Adipose tissue (tissue), 3 donors: Measurements from ENCODE around the gene NFATC3. TPM values are rescaled to one million over a fixed set of nuclear protein-coding genes. Genes with fewer than 3 reads are reported as not detected.
"Not testable (repeated sequence)": the region's sequence is repeated elsewhere in the genome, so short reads cannot be mapped to it uniquely, and the experiment has no call there.

Experiments used
- H3K27ac ChIP-seq: one replicate; pipeline ENCODE4 v1.5.1; 2013; ENCODE audit warnings: low read depth, low read length
- WGBS, 3 donors: extraction: QIAGEN DNeasy Blood & Tissue Kit; methylation state at CpG; one replicate each; pipeline ENCODE4 v1.1.7; 2013; 5-methylcytosine and 5-hydroxymethylcytosine counted together
- polyA plus RNA-seq, 3 donors: library from polyadenylated mRNA; stranded (reverse); fragments of 200-250 nt; gene quantifications; one replicate each; pipeline ENCODE4 v1.2.3, GENCODE V29; 2013
- donor health status: healthy with polysubstance abuse.
- donor health status: Bipolar disorder and iron deficiency.
- donor health status: healthy.

The NFATC3 gene
- polyA plus RNA-seq, 3 donors, result 5.9 to 12.5 (median 11.2) TPM

GRCh38 chr16:68084504-68085258 is 489 bp upstream of the NFATC3 start:
- 1 to 23% (median 2%) methylated on average over 38 to 45 of the region's 45 CpGs for WGBS, 3 donors
- H3K27ac ChIP-seq, result peak overlapping the region; percentile 56

- no peak overlapping the region for H3K27ac ChIP-seq
- 1 to 12% (median 1%) methylated on average over 6 of the region's 6 CpGs for WGBS, 3 donors
Observed at GRCh38 chr16:68086336-68086841, 1.2 kb downstream of the NFATC3 start.

DNA sequence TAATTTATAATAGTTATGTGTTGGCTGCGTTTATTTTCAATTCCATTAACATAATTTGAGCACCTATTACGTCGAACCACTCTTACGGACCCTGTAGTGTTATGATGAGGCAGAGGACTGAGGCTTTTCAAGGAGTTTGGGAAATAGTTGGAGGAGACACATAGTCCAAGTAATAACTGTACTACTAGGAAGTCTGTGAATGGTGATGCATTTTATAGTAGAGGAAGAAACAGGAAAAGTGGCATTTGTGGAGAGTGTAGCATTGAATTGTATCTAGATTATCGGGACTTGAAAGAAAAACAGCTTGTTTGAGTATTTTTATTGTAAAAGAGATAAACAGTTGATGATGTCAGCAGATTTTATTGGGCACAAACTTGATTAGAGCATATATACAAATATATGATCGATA is 1.7 kb downstream of the NFATC3 start:
- no peak overlapping the region for H3K27ac ChIP-seq
- WGBS, 3 donors, result 8 to 32% (median 8%) methylated on average over 6 of the region's 6 CpGs

DNA sequence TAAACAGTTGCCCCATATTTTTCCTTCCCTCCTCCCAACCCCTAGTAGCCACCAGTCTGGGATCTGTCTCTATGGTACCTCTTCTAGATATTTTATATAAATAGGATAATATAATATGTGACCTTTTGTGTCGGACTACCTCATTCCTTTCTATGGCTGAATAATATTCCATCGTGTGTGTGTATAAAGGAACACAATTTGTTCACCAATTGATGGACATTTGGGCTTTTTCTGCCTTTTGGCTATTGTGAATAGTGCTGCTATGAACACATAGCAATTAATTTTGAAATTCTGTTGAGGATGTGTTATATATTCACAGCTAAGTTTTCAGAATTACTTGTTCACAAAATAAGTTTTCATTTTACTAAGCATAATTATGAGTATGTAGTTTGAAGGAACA is 2.5 kb downstream of the NFATC3 start:
- WGBS, 3 donors, result 72 to 84% (median 79%) methylated on average over 2 of the region's 2 CpGs
- H3K27ac ChIP-seq, result no peak overlapping the region

GRCh38 chr16:68088130-68088972 is 3.2 kb downstream of the NFATC3 start:
- WGBS, 3 donors, result 83 to 89% (median 87%) methylated on average over 9 of the region's 9 CpGs
- H3K27ac ChIP-seq, result no peak overlapping the region

GRCh38 chr16:68089067-68089466 is 3.9 kb downstream of the NFATC3 start:
- 63 to 85% (median 84%) methylated on average over 4 of the region's 4 CpGs for WGBS, 3 donors
- no peak overlapping the region for H3K27ac ChIP-seq

DNA sequence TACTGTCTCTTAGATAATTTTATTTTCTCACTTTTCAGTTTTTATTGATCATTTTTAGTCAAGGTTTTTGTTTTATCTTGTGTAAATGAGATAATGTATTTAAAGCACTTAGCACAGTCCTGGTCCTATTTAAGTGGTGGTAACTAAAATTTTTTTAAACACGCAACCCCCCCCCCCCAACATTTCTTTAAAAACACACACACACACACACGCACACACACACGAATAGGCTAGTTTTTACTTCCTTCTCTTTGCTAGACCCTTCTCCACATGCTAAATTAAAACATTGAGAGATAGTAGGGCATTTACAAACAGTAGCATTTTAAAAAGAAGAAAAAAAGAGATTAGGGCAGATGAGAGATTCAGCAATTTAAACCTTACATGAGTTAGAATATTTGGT is 5.0 kb downstream of the NFATC3 start:
- 20 to 36% (median 35%) methylated on average over 3 of the region's 3 CpGs for WGBS, 3 donors
- H3K27ac ChIP-seq, result no peak overlapping the region

DNA sequence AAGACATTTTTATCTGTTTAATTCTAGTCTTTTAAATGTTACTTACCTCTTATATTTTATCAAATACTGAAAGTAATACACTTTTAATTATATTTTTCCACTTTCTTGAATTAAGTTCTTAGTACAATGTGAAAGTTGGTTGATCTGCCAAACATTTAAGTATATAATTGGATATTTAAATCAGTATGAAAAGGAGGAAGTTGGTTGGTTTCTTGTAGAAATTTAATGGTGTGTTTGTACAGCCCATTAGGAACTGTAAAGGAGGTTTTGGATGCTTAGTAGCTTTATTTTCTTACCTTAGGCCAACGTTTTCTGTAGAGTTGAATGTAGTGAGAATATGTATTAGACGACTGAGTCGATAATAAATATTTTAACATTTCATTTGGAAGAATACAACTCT is 5.4 kb downstream of the NFATC3 start:
- H3K27ac ChIP-seq, result no peak overlapping the region
- 47 to 68% (median 51%) methylated on average over 3 of the region's 3 CpGs for WGBS, 3 donors

DNA sequence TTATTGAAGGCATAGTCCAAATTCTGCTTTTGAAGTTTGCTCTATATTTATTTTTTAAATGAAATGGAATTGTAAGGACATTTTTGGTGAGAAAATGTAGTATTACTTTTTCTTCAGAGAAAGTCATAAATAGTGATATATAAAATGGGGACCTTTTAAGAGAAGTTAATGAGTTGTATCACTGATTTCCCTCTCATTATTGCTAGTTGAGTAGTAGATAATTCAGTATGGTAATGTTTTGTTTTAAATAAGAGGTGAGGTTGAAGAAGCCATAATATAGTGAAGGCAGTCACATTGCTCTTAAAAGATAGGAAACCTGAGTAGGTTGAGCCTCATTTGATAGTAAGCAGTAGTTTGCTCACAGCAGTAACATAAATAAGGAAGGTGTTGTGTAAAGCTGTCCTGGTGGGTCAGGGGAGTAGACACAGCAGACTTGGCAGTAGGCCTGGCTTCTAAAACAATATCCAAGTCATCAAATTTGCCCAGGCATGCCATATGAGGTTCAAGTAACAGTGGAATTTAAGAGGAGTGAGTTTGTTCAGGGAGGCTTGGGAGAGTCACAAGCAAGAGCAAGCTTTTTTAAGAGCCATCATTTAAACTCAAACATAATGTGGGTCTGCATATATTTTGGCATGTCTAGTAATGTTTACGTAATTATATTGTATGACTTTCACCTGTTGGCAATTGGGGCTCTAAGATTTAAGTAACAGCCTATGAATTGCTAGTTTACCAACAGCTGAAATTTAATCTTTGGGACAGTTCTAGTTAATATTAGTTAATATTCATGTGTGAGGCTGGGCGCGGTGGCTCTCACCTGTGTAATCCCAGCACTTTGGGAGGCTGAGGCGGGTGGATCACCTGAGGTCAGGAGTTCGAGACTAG is 6.5 kb downstream of the NFATC3 start:
- 93 to 95% (median 95%) methylated on average over 5 of the region's 5 CpGs for WGBS, 3 donors
- H3K27ac ChIP-seq, result no peak overlapping the region

- H3K27ac ChIP-seq, result not testable (repeated sequence)
- WGBS, 3 donors, result 93 to 95% (median 94%) methylated on average over 10 of the region's 10 CpGs
Observed at GRCh38 chr16:68092275-68092674, 7.1 kb downstream of the NFATC3 start.

- 75 to 88% (median 82%) methylated on average over 5 of the region's 5 CpGs for WGBS, 3 donors
- no peak overlapping the region for H3K27ac ChIP-seq
Observed at GRCh38 chr16:68093816-68094613, 8.8 kb downstream of the NFATC3 start.

DNA sequence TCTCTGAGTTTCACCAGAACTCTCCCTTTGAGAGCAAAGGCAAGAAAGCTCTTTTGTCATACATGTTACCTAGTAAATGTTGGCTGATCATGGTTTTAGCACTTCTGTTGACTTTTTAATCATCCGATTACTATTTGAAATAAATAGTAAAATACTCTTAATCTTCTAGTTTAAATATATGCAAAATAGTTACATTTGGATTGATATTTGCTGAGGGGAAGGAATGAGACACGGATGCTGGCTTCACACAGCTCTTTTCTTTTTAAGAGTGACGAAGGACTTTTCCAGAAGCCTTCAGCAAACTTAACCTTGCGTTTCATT is 9.4 kb downstream of the NFATC3 start:
- 86 to 93% (median 90%) methylated on average over 4 of the region's 4 CpGs for WGBS, 3 donors
- H3K27ac ChIP-seq, result no peak overlapping the region

GRCh38 chr16:68096491-68096890 is 11.3 kb downstream of the NFATC3 start:
- WGBS, 3 donors, result 95 to 100% (median 97%) methylated on average over 2 of the region's 2 CpGs
- no peak overlapping the region for H3K27ac ChIP-seq

DNA sequence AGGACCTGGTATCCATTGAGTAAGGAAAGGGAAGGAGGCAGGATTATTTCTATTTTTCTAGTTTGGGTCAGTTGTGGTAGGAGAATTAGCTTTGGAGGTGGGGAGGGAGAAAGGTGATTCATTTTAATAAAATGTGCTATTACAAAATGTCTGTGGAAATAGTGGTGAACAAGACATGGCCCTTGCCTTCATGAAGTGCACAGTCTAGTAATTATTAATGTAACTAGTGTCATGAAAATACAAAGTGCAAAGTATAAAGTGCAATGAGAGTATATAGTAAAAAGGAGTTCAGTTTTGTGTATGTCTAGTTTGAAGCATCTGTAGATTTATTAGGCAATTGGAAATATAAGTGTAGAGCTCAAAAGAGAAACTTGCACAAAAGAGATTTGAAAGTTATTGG is 11.9 kb downstream of the NFATC3 start:
- no peak overlapping the region for H3K27ac ChIP-seq

GRCh38 chr16:68097895-68098294 is 12.7 kb downstream of the NFATC3 start:
- 95 to 96% (median 96%) methylated on average over 3 of the region's 3 CpGs for WGBS, 3 donors
- H3K27ac ChIP-seq, result no peak overlapping the region

DNA sequence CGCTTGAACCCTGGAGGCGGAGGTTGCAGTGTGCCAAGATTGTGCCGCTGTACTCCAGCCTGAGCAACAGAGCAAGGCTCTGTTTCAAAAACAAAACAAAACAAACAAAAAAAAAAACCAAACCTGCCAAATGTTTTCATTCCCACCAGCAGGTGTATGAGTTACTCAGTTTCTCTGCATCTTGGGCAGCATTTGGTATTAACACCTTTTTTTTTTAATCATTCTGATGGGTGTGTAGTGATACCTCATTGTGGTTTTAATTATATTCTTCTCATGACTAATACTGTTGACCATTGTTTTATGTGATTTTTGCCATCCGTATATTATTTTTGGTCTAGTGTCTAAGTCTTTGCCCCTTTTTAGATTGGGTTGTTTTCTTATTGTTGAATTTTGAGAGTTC is 15.3 kb downstream of the NFATC3 start:
- WGBS, 3 donors, result 67 to 92% (median 92%) methylated on average over 4 of the region's 4 CpGs
- H3K27ac ChIP-seq, result no peak overlapping the region

DNA sequence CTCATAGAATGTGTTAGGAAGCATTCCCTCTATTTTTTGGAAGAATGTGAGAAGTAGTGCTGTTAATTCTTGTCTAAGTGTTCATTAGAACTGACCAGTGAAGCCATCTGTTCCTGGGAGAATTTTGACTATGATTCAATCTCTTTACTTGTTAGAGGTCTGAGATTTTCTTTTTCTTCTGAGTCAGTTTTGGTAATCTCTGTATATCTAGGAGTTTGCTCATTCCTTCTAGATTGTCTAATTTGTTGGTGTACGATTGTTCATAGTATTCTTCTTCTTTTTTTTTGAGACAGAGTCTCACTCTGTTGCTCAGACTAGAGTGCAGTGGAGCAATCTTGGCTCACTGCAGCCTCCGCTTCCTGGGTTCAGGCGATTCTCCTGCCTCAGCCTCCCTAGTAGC is 20.4 kb downstream of the NFATC3 start:
- WGBS, 3 donors, result 94 to 97% (median 95%) methylated on average over 3 of the region's 3 CpGs

More for the DNA sequence above, 20.4 kb downstream of the NFATC3 start:
- no peak overlapping the region for H3K27ac ChIP-seq
